Measurements from ENCODE around the gene PCDHA5. TPM values are rescaled to one million over a fixed set of nuclear protein-coding genes. Genes with fewer than 3 reads are reported as not detected.

PCDHA5 gene
- total RNA-seq, 1 donor from 2014 or later, result 0.21 TPM

Other genes starting within 250 kb of the PCDHA5 start
- gene CD14, start 188.4 kb upstream of the PCDHA5 start, total RNA-seq, result 1.4 and 6.6 TPM in 2 replicates
- 10.6 and 12.5 TPM in 2 replicates for gene TMCO6, start 182.2 kb upstream of the PCDHA5 start, total RNA-seq
- 17.5 and 26.7 TPM in 2 replicates for gene NDUFA2, start 174.0 kb upstream of the PCDHA5 start, total RNA-seq
- gene IK, start 173.8 kb upstream of the PCDHA5 start, total RNA-seq, result 70.4 and 100 TPM in 2 replicates
- gene WDR55, start 156.7 kb upstream of the PCDHA5 start, total RNA-seq, result 30.7 and 33.2 TPM in 2 replicates
- gene DND1, start 148.0 kb upstream of the PCDHA5 start, total RNA-seq, result 0.34 and 0.36 TPM in 2 replicates
- gene HARS1, start 130.2 kb upstream of the PCDHA5 start, total RNA-seq, result 45.5 and 62.6 TPM in 2 replicates
- 24.3 and 33.7 TPM in 2 replicates for gene HARS2, start 130.2 kb upstream of the PCDHA5 start, total RNA-seq
- 66.2 and 67.0 TPM in 2 replicates for gene ZMAT2, start 121.2 kb upstream of the PCDHA5 start, total RNA-seq
- under 0.01 TPM in 1 of 2 replicates, not detected in the other for gene PCDHA1, start 35.5 kb upstream of the PCDHA5 start, total RNA-seq
- under 0.01 TPM in 1 of 2 replicates, not detected in the other for gene PCDHA2, start 26.8 kb upstream of the PCDHA5 start, total RNA-seq
- gene PCDHA3, start 20.6 kb upstream of the PCDHA5 start, total RNA-seq, result 0.57 TPM in 1 of 2 replicates, not detected in the other
- 0.34 and 2.3 TPM in 2 replicates for gene PCDHA4, start 14.5 kb upstream of the PCDHA5 start, total RNA-seq
- under 0.01 and 0.85 TPM in 2 replicates for gene PCDHA6, start 6.3 kb downstream of the PCDHA5 start, total RNA-seq
- under 0.01 and 0.64 TPM in 2 replicates for gene PCDHA7, start 12.7 kb downstream of the PCDHA5 start, total RNA-seq
- gene PCDHA8, start 19.6 kb downstream of the PCDHA5 start, total RNA-seq, result 0.21 TPM in 1 of 2 replicates, not detected in the other
- under 0.01 and 0.43 TPM in 2 replicates for gene PCDHA9, start 26.8 kb downstream of the PCDHA5 start, total RNA-seq
- under 0.01 and 1.6 TPM in 2 replicates for gene PCDHA10, start 34.3 kb downstream of the PCDHA5 start, total RNA-seq
- 2.5 and 2.7 TPM in 2 replicates for gene PCDHA11, start 47.3 kb downstream of the PCDHA5 start, total RNA-seq
- under 0.01 and 3.8 TPM in 2 replicates for gene PCDHA12, start 53.7 kb downstream of the PCDHA5 start, total RNA-seq
- under 0.01 and 2.6 TPM in 2 replicates for gene PCDHA13, start 60.5 kb downstream of the PCDHA5 start, total RNA-seq
- gene PCDHAC1, start 104.7 kb downstream of the PCDHA5 start, total RNA-seq, result 1.4 and 6.9 TPM in 2 replicates
- gene PCDHAC2, start 144.9 kb downstream of the PCDHA5 start, total RNA-seq, result 16.7 and 25.5 TPM in 2 replicates
- not detected in 2 replicates for gene PCDHB1, start 229.8 kb downstream of the PCDHA5 start, total RNA-seq

All from nasal cavity respiratory epithelium epithelial cell of viscerocranial mucosa (primary cell).